Glutamatergic neuron (in vitro differentiated cells): ENCODE measurements around the gene ZNF319. TPM values are rescaled to one million over a fixed set of nuclear protein-coding genes. Genes with fewer than 3 reads are reported as not detected.
"Not testable (repeated sequence)": the region's sequence is repeated elsewhere in the genome, so short reads cannot be mapped to it uniquely, and the experiment has no call there.

Source experiments
- DNase-seq: peaks from one replicate; pipeline ENCODE4 v3.0.0; 2022
- H3K27ac Mint-ChIP-seq: one replicate; pipeline ENCODE4 v1.8.0; 2020; ENCODE audit warnings: mild to moderate bottlenecking, mixed read lengths, inconsistent platforms; ENCODE audit not compliant: unreplicated experiment
- H3K27me3 Mint-ChIP-seq: one replicate; pipeline ENCODE4 v1.8.0; 2020; ENCODE audit warnings: mild to moderate bottlenecking, moderate library complexity, mixed read lengths, inconsistent platforms; ENCODE audit not compliant: unreplicated experiment
- H3K36me3 Mint-ChIP-seq: one replicate; pipeline ENCODE4 v1.8.0; 2020; ENCODE audit warnings: mild to moderate bottlenecking, mixed read lengths, inconsistent platforms; ENCODE audit not compliant: unreplicated experiment
- H3K4me1 Mint-ChIP-seq: one replicate; pipeline ENCODE4 v1.8.0; 2020; ENCODE audit warnings: mild to moderate bottlenecking, low read depth, mixed read lengths, inconsistent platforms; ENCODE audit not compliant: unreplicated experiment
- H3K4me3 Mint-ChIP-seq: one replicate; pipeline ENCODE4 v1.8.0; 2020; ENCODE audit warnings: mild to moderate bottlenecking, mixed read lengths, inconsistent platforms; ENCODE audit not compliant: unreplicated experiment
- H3K9me3 Mint-ChIP-seq: one replicate; pipeline ENCODE4 v1.8.0; 2020; ENCODE audit warnings: mild to moderate bottlenecking, moderate library complexity, mixed read lengths, inconsistent platforms; ENCODE audit not compliant: unreplicated experiment
- total RNA-seq: library from RNA; stranded (reverse); fragmentation: NEBNext Ultra II Directional; extraction: Animal tissue kit (Norgen Biotek cat#: 25700); gene quantifications from one replicate; pipeline ENCODE4 v1.2.1, GENCODE V29; 2021; ENCODE audit not compliant: unreplicated experiment
- TF ChIP-seq, protein P1 (sequence below): fragments of 200-600 bp; sonication (generic); IDR thresholded peaks from one replicate; pipeline ENCODE4 v1.5.0; 2021; ENCODE audit not compliant: partially characterized antibody, unreplicated experiment

The ZNF319 gene
- total RNA-seq, 1 donor from 2014 or later, result 13.9 TPM

DNA sequence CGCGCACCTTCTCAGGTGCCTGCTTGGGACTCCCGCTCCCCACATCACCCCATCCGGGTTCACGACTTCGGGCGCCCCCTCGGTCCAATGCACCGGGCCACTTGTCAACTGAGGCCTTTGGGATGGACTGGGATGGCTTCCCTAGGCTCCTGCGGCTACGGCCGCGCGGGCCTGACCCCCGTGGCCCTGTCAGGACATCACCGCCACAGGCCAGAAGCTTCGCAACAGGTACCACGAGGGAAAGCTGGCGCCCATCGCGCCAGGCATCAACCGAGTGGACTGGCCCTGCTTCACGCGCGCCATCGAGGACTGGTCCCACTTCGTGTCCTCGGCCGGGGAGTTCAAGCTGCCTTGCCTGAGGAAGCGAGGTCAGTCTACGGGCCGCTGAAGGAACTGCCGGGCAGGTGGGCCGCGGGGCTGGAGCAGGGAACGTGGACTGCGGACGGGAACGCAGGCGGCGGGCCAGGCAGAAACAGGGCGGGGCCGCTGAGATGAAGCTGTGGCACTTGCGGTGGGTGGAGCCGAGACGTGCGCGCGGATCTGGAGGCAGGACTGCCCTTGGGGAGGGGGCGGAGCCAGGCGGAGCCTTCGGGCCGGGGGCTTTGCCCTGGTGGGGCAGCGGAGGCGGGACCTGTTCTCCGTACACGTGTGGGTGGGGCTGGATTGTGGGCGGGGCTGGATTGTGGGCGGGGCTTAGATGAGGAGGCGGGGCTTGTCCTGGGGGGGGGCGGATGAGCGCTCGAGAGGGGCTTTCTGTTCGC, 15.8 kb downstream of the ZNF319 start:
- peaks cover 5% of the 10 kb centered on the region for H3K27me3 Mint-ChIP-seq
- peak; percentile 96 for DNase-seq

DNA sequence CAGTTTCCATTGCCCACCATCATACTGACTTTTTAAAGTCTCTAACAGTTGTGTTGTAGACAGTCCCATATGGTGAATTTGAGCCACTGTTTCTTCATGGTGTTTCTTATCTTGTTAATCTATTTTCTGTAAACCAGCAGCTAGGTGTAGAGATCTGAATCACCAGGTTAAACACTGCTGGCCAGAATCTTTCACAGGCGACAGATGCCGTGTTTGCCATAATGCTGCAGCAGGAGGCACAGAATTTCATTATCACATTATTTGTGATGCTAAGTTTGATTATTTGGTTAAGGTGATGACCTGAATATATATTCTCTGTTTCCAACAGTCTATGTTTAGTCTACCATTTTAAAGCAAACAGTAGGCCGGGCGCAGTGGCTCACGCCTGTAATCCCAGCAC, 18.1 kb downstream of the ZNF319 start:
- H3K4me1 Mint-ChIP-seq, result no peaks in the 10 kb centered on the region
- H3K27ac Mint-ChIP-seq, result no peak overlapping the region
- H3K27me3 Mint-ChIP-seq, result peaks cover 5% of the 10 kb centered on the region
- peak overlapping the region; percentile 4 for H3K4me3 Mint-ChIP-seq
- TF ChIP-seq, protein P1, sequence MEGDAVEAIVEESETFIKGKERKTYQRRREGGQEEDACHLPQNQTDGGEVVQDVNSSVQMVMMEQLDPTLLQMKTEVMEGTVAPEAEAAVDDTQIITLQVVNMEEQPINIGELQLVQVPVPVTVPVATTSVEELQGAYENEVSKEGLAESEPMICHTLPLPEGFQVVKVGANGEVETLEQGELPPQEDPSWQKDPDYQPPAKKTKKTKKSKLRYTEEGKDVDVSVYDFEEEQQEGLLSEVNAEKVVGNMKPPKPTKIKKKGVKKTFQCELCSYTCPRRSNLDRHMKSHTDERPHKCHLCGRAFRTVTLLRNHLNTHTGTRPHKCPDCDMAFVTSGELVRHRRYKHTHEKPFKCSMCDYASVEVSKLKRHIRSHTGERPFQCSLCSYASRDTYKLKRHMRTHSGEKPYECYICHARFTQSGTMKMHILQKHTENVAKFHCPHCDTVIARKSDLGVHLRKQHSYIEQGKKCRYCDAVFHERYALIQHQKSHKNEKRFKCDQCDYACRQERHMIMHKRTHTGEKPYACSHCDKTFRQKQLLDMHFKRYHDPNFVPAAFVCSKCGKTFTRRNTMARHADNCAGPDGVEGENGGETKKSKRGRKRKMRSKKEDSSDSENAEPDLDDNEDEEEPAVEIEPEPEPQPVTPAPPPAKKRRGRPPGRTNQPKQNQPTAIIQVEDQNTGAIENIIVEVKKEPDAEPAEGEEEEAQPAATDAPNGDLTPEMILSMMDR, result no peak
- peaks cover 4% of the 10 kb centered on the region for H3K36me3 Mint-ChIP-seq
- H3K9me3 Mint-ChIP-seq, result no peaks in the 10 kb centered on the region
- no peak for DNase-seq

More for the DNA sequence above, 15.8 kb downstream of the ZNF319 start:
- peak overlapping the region; percentile 92 for H3K4me3 Mint-ChIP-seq
- no peak overlapping the region for H3K27ac Mint-ChIP-seq
- H3K4me1 Mint-ChIP-seq, result no peaks in the 10 kb centered on the region
- H3K36me3 Mint-ChIP-seq, result peaks cover 4% of the 10 kb centered on the region
- H3K9me3 Mint-ChIP-seq, result no peaks in the 10 kb centered on the region
- TF ChIP-seq, protein P1, result no peak

DNA sequence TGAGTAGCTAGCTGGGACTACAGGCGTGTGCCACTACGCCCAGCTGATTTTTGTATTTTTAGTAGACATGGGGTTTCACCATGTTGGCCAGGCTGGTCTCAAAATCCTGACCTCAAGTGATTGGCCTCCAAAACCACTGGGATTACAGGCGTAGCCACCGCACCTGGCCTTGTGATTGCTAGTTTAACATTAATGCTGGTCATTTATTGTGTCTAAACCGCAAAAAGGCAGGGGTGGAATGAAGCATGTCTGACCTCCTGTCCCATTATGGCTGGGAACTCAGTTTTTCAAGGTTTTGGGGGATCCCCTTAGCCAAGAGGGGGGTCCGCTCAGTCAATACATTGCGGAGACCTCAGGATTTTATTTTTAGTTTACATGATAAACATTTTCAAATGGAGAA, 18.8 kb downstream of the ZNF319 start:
- no peak for DNase-seq
- Mint-ChIP-seq H3K9me3 (no peaks in the 10 kb centered on the region), H3K27me3 (peaks cover 5% of the 10 kb centered on the region), H3K27ac (no peak overlapping the region), H3K4me1 (no peaks in the 10 kb centered on the region), H3K36me3 (no peaks in the 10 kb centered on the region), H3K4me3 (no peak overlapping the region)
- TF ChIP-seq, protein P1, result no peak

DNA sequence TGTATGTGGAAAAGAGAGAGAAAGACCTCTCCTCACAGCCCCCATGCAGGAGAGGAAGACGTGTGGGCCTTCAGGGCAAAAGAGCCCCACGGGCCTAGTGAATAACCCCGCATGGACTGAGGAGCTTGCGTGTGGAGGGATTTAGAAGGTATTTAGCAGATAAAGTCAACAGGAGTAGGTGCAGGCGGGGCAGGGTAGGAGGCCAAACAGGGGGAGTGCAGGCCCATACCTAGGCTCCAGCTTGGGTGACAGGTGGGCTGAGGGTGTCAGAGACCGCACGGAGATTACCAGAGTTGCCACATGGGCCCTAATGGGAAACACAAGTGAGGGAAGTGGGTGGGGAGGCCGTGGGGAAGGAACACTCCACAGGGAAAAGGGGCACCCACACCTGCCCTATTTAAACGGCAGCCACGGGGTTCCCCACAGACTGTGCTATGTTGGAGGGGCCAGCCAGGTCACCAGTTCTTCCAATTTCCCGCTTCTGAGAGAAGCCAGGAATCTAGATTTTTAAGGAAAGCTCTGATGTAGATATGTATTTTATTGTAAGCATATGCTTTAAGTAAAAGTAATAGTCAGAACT, 21.4 kb downstream of the ZNF319 start:
- no peak overlapping the region for H3K4me3 Mint-ChIP-seq
- no peaks in the 10 kb centered on the region for H3K9me3 Mint-ChIP-seq
- H3K27ac Mint-ChIP-seq, result no peak overlapping the region

DNA sequence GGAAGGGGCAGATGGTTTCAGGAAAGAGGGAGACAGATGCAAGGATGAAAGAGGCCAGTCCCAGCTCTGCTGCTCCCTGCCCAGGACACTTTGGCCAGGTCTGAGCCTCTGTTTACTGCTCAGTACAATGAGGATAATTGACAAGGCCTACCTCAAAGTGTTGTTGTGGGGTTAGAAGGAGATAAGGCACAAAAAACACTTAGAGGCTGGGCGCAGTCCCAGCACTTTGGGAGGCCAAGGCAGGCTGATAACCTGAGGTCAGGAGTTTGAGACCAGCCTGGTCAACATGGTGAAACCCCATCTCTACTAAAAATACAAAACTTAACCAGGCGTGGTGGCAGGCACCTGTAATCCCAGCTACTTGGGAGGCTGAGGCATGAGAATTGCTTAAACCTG, 22.4 kb downstream of the ZNF319 start:
- not testable (repeated sequence) for H3K27me3 Mint-ChIP-seq, H3K36me3 Mint-ChIP-seq, H3K27ac Mint-ChIP-seq, DNase-seq, H3K9me3 Mint-ChIP-seq, H3K4me3 Mint-ChIP-seq, H3K4me1 Mint-ChIP-seq

More for the DNA sequence above, 21.4 kb downstream of the ZNF319 start:
- H3K36me3 Mint-ChIP-seq, result no peaks in the 10 kb centered on the region
- no peak for DNase-seq
- TF ChIP-seq, protein P1, result no peak
- H3K4me1 Mint-ChIP-seq, result no peaks in the 10 kb centered on the region
- H3K27me3 Mint-ChIP-seq, result peaks cover 2% of the 10 kb centered on the region
